ENCODE results near the gene CFAP157. TPM values are rescaled to one million over a fixed set of nuclear protein-coding genes. Genes with fewer than 3 reads are reported as not detected.
A peak's percentile ranks its signal among the peaks of the same experiment; 100 is the strongest.

The CFAP157 gene
- total RNA-seq, 1 experiment from 2014 or later = 0.22 TPM

- ChIA-PET RAD21 (ENCODE audit: low non-redundant PET in 1 of 2, low total read pairs in 2 of 2, uncharacterized antibody in 2 of 2, unreplicated experiment in 2 of 2) (no interaction called here), CTCF (no interaction called here), POLR2A (no interaction called here)
- Histone ChIP-seq H2AFZ (ENCODE audit: low read depth, low read length, poor library complexity, severe bottlenecking) (no peak overlapping the region), H4K20me1 (ENCODE audit: insufficient read depth) (no peaks in the 10 kb centered on the region), H3K9ac (ENCODE audit: low read length) (peak overlapping the region; percentile 69; the same call in 1 of the 2 replicates), H3K9me2 (ENCODE audit: insufficient read depth) (no peaks in the 10 kb centered on the region), H3K4me3 (replicated peaks in 1 of 2; ENCODE audit: low read depth in 1 of 2, low read length in 2 of 2) (peak overlapping the region; percentile 28 to 59), H3K79me2 (ENCODE audit: insufficient read depth, low read length) (no peaks in the 10 kb centered on the region), H3K27ac (ENCODE audit: low read depth, low read length) (no peak overlapping the region), H3K4me1 (ENCODE audit: control insufficient read depth in 1 of 2, insufficient read depth in 2 of 2, low read length in 2 of 2) (peaks cover 20 to 38% of the 10 kb centered on the region in 2 experiments), H3K9me3 (ENCODE audit: control insufficient read depth in 1 of 2, insufficient read depth in 1 of 2, low read depth in 1 of 2, low read length in 2 of 2) (no peaks in the 10 kb centered on the region), H3K27me3 (ENCODE audit: insufficient read depth, low read length) (no peaks in the 10 kb centered on the region), H3K4me2 (ENCODE audit: low read length) (peak overlapping the region; percentile 92), H3K36me3 (ENCODE audit: control insufficient read depth in 1 of 2, insufficient read depth in 2 of 2, low read length in 2 of 2) (no peaks in the 10 kb centered on the region)
- no peak for ATAC-seq
- intact Hi-C loops (cut with micrococcal nuclease) = no loop called here
- no TSS peak for BruUV-seq (replicated peaks)
- TF ChIP-seq CTCF (IDR thresholded peaks at IDR 0.05 in 2 of 3, conservative IDR thresholded peaks at IDR 0.05 in 1 of 3; ENCODE audit: borderline replicate concordance in 1 of 3, insufficient read depth in 1 of 3, low read depth in 2 of 3, low read length in 2 of 3) (no peak), ZNF274 (IDR thresholded peaks at IDR 0.05; ENCODE audit: low read depth, low read length) (no peak), EGR1 (IDR thresholded peaks at IDR 0.05; ENCODE audit: low read depth) (no peak), ZFX (IDR thresholded peaks at IDR 0.05) (no peak), YY1 (IDR thresholded peaks at IDR 0.05; ENCODE audit: extremely low read depth, insufficient replicate concordance, low read depth, low read length) (no peak), RAD21 (IDR thresholded peaks at IDR 0.05; ENCODE audit: low read depth) (no peak), ELF1 (IDR thresholded peaks at IDR 0.05; ENCODE audit: borderline replicate concordance, low read depth) (no peak), ZBTB33 (IDR thresholded peaks at IDR 0.05; ENCODE audit: extremely low read depth, insufficient replicate concordance, low read length) (no peak)
- no peak for DNase-seq (ENCODE audit: low read depth, low spot score)
These were observed 8.4 kb upstream of the CFAP157 start for GRCh38 chr9:127698386-127698785.
